Fibroblast of skin of right quadriceps (primary cell): ENCODE measurements around the gene TNIK.

Experiments used
- DNase-seq: peaks from one replicate; pipeline ENCODE4 v3.0.0-alpha.2; 2013

TNIK gene

GRCh38 chr3:171335559-171335958 is 124.6 kb downstream of the TNIK start:
- no peak for DNase-seq

GRCh38 chr3:171334465-171334811 is 125.8 kb downstream of the TNIK start:
- DNase-seq, result no peak

GRCh38 chr3:171333784-171334464 is 126.3 kb downstream of the TNIK start:
- DNase-seq, result no peak

GRCh38 chr3:171330938-171331337 is 129.3 kb downstream of the TNIK start:
- DNase-seq, result no peak

- DNase-seq, result no peak
These were observed 130.5 kb downstream of the TNIK start for GRCh38 chr3:171329746-171330145.

GRCh38 chr3:171328419-171329082 is 131.7 kb downstream of the TNIK start:
- DNase-seq, result peak; percentile 38

- no peak for DNase-seq
These were observed 132.6 kb downstream of the TNIK start for GRCh38 chr3:171327441-171328174.

GRCh38 chr3:171326717-171327440 is 133.3 kb downstream of the TNIK start:
- DNase-seq, result no peak

- DNase-seq, result no peak
These were observed 136.2 kb downstream of the TNIK start for GRCh38 chr3:171323938-171324536.

GRCh38 chr3:171321559-171322360 is 138.4 kb downstream of the TNIK start:
- DNase-seq, result no peak

GRCh38 chr3:171320750-171321558 is 139.3 kb downstream of the TNIK start:
- no peak for DNase-seq

- DNase-seq, result no peak
These were observed 143.0 kb downstream of the TNIK start for GRCh38 chr3:171317171-171317570.

- DNase-seq, result no peak
These were observed 144.3 kb downstream of the TNIK start for GRCh38 chr3:171315919-171316318.

GRCh38 chr3:171315101-171315500 is 145.1 kb downstream of the TNIK start:
- no peak for DNase-seq

GRCh38 chr3:171314341-171314740 is 145.9 kb downstream of the TNIK start:
- DNase-seq, result no peak

GRCh38 chr3:171313702-171314101 is 146.5 kb downstream of the TNIK start:
- DNase-seq, result no peak

GRCh38 chr3:171312741-171313140 is 147.5 kb downstream of the TNIK start:
- DNase-seq, result no peak

- no peak for DNase-seq
These were observed 148.4 kb downstream of the TNIK start for GRCh38 chr3:171311784-171312183.

- DNase-seq, result peak; percentile 80
These were observed 150.3 kb downstream of the TNIK start for GRCh38 chr3:171309906-171310359.

- DNase-seq, result no peak
These were observed 152.2 kb downstream of the TNIK start for GRCh38 chr3:171307988-171308387.

GRCh38 chr3:171307046-171307585 is 153.1 kb downstream of the TNIK start:
- DNase-seq, result peak; percentile 29
